GM23338 (cell line): ENCODE measurements around the gene PPP2R5B. TPM values are rescaled to one million over a fixed set of nuclear protein-coding genes. Genes with fewer than 3 reads are reported as not detected.

Experiments
- ATAC-seq: fragments of 200-7000 bp; cut with Tn5 transposase; 3 replicates; pipeline ENCODE4 v1.9.1; 2020
- DNase-seq: peaks from one replicate; pipeline ENCODE4 v3.0.0-alpha.2; 2015; ENCODE audit warnings: low spot score
- H2AFZ ChIP-seq: fragments of 200-600 bp; sonication (generic); 2 replicates; pipeline ENCODE4 v1.8.0; 2016; ENCODE audit warnings: antibody characterized with exemption, mild to moderate bottlenecking, moderate library complexity
- H3F3A ChIP-seq: fragments of 200-600 bp; sonication (generic); replicated peaks from 2 replicates; pipeline ENCODE4 v1.8.0; 2017; ENCODE audit warnings: antibody characterized with exemption, mixed run types, low read depth
- H3K27ac ChIP-seq: fragments of 200-600 bp; sonication (generic); 2 replicates; pipeline ENCODE4 v1.6.1; 2016; ENCODE audit warnings: low read depth
- H3K27me3 ChIP-seq: fragments of 200-600 bp; sonication (generic); 2 replicates; pipeline ENCODE4 v1.8.0; 2016; ENCODE audit warnings: mild to moderate bottlenecking, mixed run types, moderate library complexity; ENCODE audit not compliant: insufficient read depth
- H3K36me3 ChIP-seq: fragments of 200-600 bp; sonication (generic); 2 replicates; pipeline ENCODE4 v1.8.0; 2016; ENCODE audit warnings: mild to moderate bottlenecking; ENCODE audit not compliant: insufficient read depth
- H3K4me1 ChIP-seq: fragments of 200-600 bp; sonication (generic); 2 replicates; pipeline ENCODE4 v1.8.0; 2016; ENCODE audit warnings: mild to moderate bottlenecking, moderate library complexity; ENCODE audit not compliant: insufficient read depth
- H3K4me2 ChIP-seq: fragments of 200-600 bp; sonication (generic); 2 replicates; pipeline ENCODE4 v1.7.1; 2017; ENCODE audit warnings: mixed run types
- H3K4me3 ChIP-seq: fragments of 200-600 bp; sonication (generic); 2 replicates; pipeline ENCODE4 v1.6.1; 2016; ENCODE audit warnings: mixed run types
- H3K79me2 ChIP-seq: fragments of 200-600 bp; sonication (generic); replicated peaks from 2 replicates; pipeline ENCODE4 v1.8.0; 2017; ENCODE audit warnings: mild to moderate bottlenecking; ENCODE audit not compliant: insufficient read depth
- H3K9me2 ChIP-seq: fragments of 200-600 bp; sonication (generic); 2 replicates; pipeline ENCODE4 v1.8.0; 2017; ENCODE audit not compliant: insufficient read depth
- H4K20me1 ChIP-seq: fragments of 200-600 bp; sonication (generic); replicated peaks from 2 replicates; pipeline ENCODE4 v1.8.0; 2017; ENCODE audit warnings: mild to moderate bottlenecking; ENCODE audit not compliant: insufficient read depth
- H3K27ac Mint-ChIP-seq: 2 replicates; pipeline ENCODE4 v1.8.0; 2020; ENCODE audit warnings: inconsistent platforms, mild to moderate bottlenecking, moderate library complexity, mixed read lengths
- H3K27me3 Mint-ChIP-seq: 3 replicates; pipeline ENCODE4 v1.8.0; 2022; ENCODE audit warnings: low read depth, mild to moderate bottlenecking, moderate library complexity, mixed read lengths, inconsistent platforms; ENCODE audit not compliant: insufficient read depth, poor library complexity
- H3K36me3 Mint-ChIP-seq: 3 replicates; pipeline ENCODE4 v1.8.0; 2021; ENCODE audit warnings: low read depth, mild to moderate bottlenecking, inconsistent platforms, moderate library complexity, mixed read lengths
- H3K4me1 Mint-ChIP-seq: 3 replicates; pipeline ENCODE4 v1.8.0; 2020; ENCODE audit warnings: mild to moderate bottlenecking, inconsistent platforms, mixed read lengths
- H3K4me3 Mint-ChIP-seq: 3 replicates; pipeline ENCODE4 v1.8.0; 2021; ENCODE audit warnings: moderate library complexity, mild to moderate bottlenecking, inconsistent platforms, mixed read lengths
- H3K9me3 Mint-ChIP-seq: 3 replicates; pipeline ENCODE4 v1.8.0; 2020; ENCODE audit warnings: moderate library complexity, mild to moderate bottlenecking, inconsistent platforms, mixed read lengths
- CREB1 ChIP-seq: fragments of 250-450 bp; sonication (Bioruptor Pico); IDR thresholded peaks from 2 replicates; pipeline ENCODE4 v1.5.0; 2020; ENCODE audit warnings: low read depth, mild to moderate bottlenecking, moderate library complexity
- EZH2phosphoT487 ChIP-seq: fragments of 200-600 bp; sonication (generic); IDR thresholded peaks from one replicate; pipeline ENCODE4 v1.8.1; 2018; ENCODE audit warnings: antibody characterized with exemption; ENCODE audit not compliant: unreplicated experiment
- JUNB ChIP-seq: IDR thresholded peaks from one replicate; pipeline ENCODE4 v1.6.1; 2016; ENCODE audit warnings: antibody characterized with exemption; ENCODE audit not compliant: unreplicated experiment
- NANOG ChIP-seq: IDR thresholded peaks from 2 replicates; pipeline ENCODE4 v1.6.1; 2016; ENCODE audit warnings: antibody characterized with exemption, borderline replicate concordance
- POLR2AphosphoS5 ChIP-seq: IDR thresholded peaks from 2 replicates; pipeline ENCODE4 v1.6.1; 2016; ENCODE audit warnings: antibody characterized with exemption, low read depth
- STAT1 ChIP-seq: IDR thresholded peaks from one replicate; pipeline ENCODE4 v1.6.1; 2016; ENCODE audit warnings: antibody characterized with exemption; ENCODE audit not compliant: unreplicated experiment
- ZNF114 ChIP-seq: fragments of 250-450 bp; sonication (Bioruptor Pico); IDR thresholded peaks from 2 replicates; pipeline ENCODE4 v1.5.0; 2020; ENCODE audit warnings: mild to moderate bottlenecking, moderate library complexity
- ZNF331 ChIP-seq: fragments of 250-450 bp; sonication (Bioruptor Pico); IDR thresholded peaks from 2 replicates; pipeline ENCODE4 v1.5.0; 2020; ENCODE audit warnings: low read depth, mild to moderate bottlenecking, moderate library complexity
- polyA plus RNA-seq: library from polyadenylated mRNA; unstranded; fragments of >200 nt; fragmentation: Nextera tagmentation; extraction: Ambion mirVana; gene quantifications from 2 replicates; pipeline ENCODE4 v1.2.1, GENCODE V29; 2016
- total RNA-seq: library from RNA; depleted of rRNA; stranded (reverse); fragments of >200 nt; shearing (Covaris generic); gene quantifications from 2 replicates; pipeline ENCODE4 v1.2.3, GENCODE V29; 2014
- TF ChIP-seq, protein P1 (sequence below): IDR thresholded peaks from 2 replicates; pipeline ENCODE4 v1.6.1; 2016; ENCODE audit warnings: antibody characterized with exemption
- TF ChIP-seq, protein P2 (sequence below), 2 experiments: fragments of 200-600 bp in 1 of 2; sonication (generic) in 1 of 2; conservative IDR thresholded peaks; 2 replicates each; pipeline versions ENCODE4 v1.5.1 to v1.6.1; 2016 to 2017; ENCODE audit warnings: antibody characterized with exemption in 2 of 2, low read depth in 2 of 2, mild to moderate bottlenecking in 2 of 2, moderate library complexity in 1 of 2
- TF ChIP-seq, protein P3 (sequence below): fragments of 250-450 bp; sonication (Bioruptor Pico); IDR thresholded peaks from 2 replicates; pipeline ENCODE4 v1.5.0; 2020; ENCODE audit warnings: mild to moderate bottlenecking, moderate library complexity

PPP2R5B gene
- total and polyA plus RNA-seq, 2 experiments from 2014 or later: 2.8 to 5.8 TPM

DNA sequence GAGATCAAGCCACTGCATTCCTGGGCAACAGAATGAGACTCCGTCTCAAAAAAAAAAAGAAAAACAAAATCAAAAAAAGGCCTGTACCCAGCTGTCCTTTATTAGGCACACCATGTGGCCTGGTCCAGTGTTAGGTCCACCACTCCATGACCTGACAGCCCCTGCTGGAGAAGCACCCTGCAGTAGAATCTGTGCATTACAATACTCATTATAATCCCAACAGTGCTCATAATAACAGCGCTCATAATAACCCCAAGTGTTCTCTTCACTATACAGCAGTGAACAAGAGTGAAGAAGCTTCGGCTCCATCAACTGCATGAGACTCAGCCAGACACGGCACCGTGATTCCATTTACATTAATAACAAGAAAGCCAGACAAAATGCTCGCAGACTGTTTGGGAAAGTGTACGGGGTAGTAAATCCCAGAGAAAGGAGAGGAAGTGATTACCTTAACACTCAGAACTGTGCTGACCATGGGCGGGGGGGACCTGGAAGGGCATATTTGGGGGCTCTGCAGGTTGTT is 37.2 kb upstream of the PPP2R5B start (continued):
- TF ChIP-seq, protein P1, sequence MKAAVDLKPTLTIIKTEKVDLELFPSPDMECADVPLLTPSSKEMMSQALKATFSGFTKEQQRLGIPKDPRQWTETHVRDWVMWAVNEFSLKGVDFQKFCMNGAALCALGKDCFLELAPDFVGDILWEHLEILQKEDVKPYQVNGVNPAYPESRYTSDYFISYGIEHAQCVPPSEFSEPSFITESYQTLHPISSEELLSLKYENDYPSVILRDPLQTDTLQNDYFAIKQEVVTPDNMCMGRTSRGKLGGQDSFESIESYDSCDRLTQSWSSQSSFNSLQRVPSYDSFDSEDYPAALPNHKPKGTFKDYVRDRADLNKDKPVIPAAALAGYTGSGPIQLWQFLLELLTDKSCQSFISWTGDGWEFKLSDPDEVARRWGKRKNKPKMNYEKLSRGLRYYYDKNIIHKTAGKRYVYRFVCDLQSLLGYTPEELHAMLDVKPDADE: no peak

DNA sequence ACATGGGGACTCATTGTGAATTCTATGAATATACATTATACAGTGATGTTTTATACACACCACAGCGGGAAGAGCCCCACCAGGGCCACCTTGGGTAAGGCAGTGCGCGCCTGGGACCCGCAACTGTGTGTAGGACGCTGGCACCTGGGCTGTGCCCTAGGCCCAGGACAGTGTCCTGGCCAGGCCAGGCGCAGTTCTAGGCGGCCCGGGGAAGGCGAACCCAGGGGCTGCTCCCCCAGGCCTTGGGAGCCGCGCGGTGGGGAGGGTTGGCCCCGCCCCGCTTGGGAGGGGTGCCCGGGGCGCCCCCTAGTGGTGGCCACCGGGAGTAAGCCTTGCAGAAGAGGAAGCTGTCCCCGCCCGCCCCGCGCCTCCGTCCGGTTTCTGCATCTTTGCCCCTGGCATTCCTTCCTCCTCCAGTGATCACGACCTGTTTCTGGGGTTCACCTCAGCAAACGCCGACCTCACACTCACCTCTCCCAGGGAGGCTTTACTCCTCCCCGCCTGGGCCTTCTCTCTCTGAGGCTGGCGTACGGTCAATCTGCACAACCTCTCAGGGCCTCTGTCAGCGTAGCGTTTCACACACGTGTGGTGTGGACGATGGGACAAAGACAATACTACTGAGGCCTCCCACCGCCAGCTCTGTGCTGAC is 36.6 kb upstream of the PPP2R5B start:
- DNase-seq (peak; percentile 91), ATAC-seq (peak; percentile 89)
- H3K4me3 Mint-ChIP-seq: peak overlapping the region; percentile 65
- no peaks in the 10 kb centered on the region; the same call in 2 of the 3 replicates for H3K36me3 Mint-ChIP-seq
- Histone ChIP-seq H3K27me3 (no peaks in the 10 kb centered on the region), H3K79me2 (no peaks in the 10 kb centered on the region), H3K9me2 (no peaks in the 10 kb centered on the region), H3K4me3 (peak overlapping the region; percentile 46), H3F3A (0 out of 2 replicates have a peak, but pooled peaks cover 2% of the 10 kb centered on the region), H3K4me2 (peak overlapping the region; percentile 91), H3K36me3 (no peaks in the 10 kb centered on the region), H4K20me1 (no peaks in the 10 kb centered on the region), H3K4me1 (peaks cover 16% of the 10 kb centered on the region; the same call in 1 of the 2 replicates), H2AFZ (peak overlapping the region; percentile 99), H3K27ac (peak overlapping the region; percentile 20; the same call in 1 of the 2 replicates)
- peaks cover 15% of the 10 kb centered on the region for H3K4me1 Mint-ChIP-seq
- no peaks in the 10 kb centered on the region for H3K9me3 Mint-ChIP-seq
- TF ChIP-seq, protein P2, sequence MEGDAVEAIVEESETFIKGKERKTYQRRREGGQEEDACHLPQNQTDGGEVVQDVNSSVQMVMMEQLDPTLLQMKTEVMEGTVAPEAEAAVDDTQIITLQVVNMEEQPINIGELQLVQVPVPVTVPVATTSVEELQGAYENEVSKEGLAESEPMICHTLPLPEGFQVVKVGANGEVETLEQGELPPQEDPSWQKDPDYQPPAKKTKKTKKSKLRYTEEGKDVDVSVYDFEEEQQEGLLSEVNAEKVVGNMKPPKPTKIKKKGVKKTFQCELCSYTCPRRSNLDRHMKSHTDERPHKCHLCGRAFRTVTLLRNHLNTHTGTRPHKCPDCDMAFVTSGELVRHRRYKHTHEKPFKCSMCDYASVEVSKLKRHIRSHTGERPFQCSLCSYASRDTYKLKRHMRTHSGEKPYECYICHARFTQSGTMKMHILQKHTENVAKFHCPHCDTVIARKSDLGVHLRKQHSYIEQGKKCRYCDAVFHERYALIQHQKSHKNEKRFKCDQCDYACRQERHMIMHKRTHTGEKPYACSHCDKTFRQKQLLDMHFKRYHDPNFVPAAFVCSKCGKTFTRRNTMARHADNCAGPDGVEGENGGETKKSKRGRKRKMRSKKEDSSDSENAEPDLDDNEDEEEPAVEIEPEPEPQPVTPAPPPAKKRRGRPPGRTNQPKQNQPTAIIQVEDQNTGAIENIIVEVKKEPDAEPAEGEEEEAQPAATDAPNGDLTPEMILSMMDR (conservative IDR thresholded peaks at IDR 0.05; ENCODE audit: low read depth in 2 of 2): peak; percentile 83 to 84
- TF ChIP-seq POLR2AphosphoS5 (0 out of 2 replicates have a peak, but pooled peaks have one; percentile 29), ZNF114 (no peak)
- peaks cover 5% of the 10 kb centered on the region for H3K27me3 Mint-ChIP-seq
- H3K27ac Mint-ChIP-seq: peak overlapping the region; percentile 80; the same call in 1 of the 2 replicates

- H3K79me2 ChIP-seq: no peaks in the 10 kb centered on the region
- Mint-ChIP-seq H3K27ac (no peak overlapping the region), H3K9me3 (no peaks in the 10 kb centered on the region), H3K27me3 (peaks cover 5% of the 10 kb centered on the region), H3K4me3 (peak overlapping the region; percentile 65), H3K4me1 (peaks cover 15% of the 10 kb centered on the region), H3K36me3 (no peaks in the 10 kb centered on the region; the same call in 2 of the 3 replicates)
- no peaks in the 10 kb centered on the region for H4K20me1 ChIP-seq
- peaks cover 16% of the 10 kb centered on the region; the same call in 1 of the 2 replicates for H3K4me1 ChIP-seq
- peak overlapping the region; percentile 20; the same call in 1 of the 2 replicates for H3K27ac ChIP-seq
- H3F3A ChIP-seq: 0 out of 2 replicates have a peak, but pooled peaks cover 2% of the 10 kb centered on the region
- no peaks in the 10 kb centered on the region for H3K9me2 ChIP-seq
- H2AFZ ChIP-seq: peak overlapping the region; percentile 98
- peak overlapping the region; percentile 46 for H3K4me3 ChIP-seq
- no peaks in the 10 kb centered on the region for H3K27me3 ChIP-seq
- DNase-seq (no peak), ATAC-seq (no peak)
- peak overlapping the region; percentile 91 for H3K4me2 ChIP-seq
- no peaks in the 10 kb centered on the region for H3K36me3 ChIP-seq
- TF ChIP-seq, protein P3, sequence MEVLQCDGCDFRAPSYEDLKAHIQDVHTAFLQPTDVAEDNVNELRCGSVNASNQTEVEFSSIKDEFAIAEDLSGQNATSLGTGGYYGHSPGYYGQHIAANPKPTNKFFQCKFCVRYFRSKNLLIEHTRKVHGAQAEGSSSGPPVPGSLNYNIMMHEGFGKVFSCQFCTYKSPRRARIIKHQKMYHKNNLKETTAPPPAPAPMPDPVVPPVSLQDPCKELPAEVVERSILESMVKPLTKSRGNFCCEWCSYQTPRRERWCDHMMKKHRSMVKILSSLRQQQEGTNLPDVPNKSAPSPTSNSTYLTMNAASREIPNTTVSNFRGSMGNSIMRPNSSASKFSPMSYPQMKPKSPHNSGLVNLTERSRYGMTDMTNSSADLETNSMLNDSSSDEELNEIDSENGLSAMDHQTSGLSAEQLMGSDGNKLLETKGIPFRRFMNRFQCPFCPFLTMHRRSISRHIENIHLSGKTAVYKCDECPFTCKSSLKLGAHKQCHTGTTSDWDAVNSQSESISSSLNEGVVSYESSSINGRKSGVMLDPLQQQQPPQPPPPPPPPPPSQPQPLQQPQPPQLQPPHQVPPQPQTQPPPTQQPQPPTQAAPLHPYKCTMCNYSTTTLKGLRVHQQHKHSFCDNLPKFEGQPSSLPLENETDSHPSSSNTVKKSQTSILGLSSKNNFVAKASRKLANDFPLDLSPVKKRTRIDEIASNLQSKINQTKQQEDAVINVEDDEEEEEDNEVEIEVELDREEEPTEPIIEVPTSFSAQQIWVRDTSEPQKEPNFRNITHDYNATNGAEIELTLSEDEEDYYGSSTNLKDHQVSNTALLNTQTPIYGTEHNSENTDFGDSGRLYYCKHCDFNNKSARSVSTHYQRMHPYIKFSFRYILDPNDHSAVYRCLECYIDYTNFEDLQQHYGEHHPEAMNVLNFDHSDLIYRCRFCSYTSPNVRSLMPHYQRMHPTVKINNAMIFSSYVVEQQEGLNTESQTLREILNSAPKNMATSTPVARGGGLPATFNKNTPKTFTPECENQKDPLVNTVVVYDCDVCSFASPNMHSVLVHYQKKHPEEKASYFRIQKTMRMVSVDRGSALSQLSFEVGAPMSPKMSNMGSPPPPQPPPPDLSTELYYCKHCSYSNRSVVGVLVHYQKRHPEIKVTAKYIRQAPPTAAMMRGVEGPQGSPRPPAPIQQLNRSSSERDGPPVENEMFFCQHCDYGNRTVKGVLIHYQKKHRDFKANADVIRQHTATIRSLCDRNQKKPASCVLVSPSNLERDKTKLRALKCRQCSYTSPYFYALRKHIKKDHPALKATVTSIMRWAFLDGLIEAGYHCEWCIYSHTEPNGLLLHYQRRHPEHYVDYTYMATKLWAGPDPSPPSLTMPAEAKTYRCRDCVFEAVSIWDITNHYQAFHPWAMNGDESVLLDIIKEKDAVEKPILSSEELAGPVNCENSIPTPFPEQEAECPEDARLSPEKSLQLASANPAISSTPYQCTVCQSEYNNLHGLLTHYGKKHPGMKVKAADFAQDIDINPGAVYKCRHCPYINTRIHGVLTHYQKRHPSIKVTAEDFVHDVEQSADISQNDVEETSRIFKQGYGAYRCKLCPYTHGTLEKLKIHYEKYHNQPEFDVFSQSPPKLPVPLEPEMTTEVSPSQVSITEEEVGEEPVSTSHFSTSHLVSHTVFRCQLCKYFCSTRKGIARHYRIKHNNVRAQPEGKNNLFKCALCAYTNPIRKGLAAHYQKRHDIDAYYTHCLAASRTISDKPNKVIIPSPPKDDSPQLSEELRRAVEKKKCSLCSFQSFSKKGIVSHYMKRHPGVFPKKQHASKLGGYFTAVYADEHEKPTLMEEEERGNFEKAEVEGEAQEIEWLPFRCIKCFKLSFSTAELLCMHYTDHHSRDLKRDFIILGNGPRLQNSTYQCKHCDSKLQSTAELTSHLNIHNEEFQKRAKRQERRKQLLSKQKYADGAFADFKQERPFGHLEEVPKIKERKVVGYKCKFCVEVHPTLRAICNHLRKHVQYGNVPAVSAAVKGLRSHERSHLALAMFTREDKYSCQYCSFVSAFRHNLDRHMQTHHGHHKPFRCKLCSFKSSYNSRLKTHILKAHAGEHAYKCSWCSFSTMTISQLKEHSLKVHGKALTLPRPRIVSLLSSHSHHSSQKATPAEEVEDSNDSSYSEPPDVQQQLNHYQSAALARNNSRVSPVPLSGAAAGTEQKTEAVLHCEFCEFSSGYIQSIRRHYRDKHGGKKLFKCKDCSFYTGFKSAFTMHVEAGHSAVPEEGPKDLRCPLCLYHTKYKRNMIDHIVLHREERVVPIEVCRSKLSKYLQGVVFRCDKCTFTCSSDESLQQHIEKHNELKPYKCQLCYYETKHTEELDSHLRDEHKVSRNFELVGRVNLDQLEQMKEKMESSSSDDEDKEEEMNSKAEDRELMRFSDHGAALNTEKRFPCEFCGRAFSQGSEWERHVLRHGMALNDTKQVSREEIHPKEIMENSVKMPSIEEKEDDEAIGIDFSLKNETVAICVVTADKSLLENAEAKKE (CRISPR knock-in tag): no peak
- TF ChIP-seq JUNB (no peak), EZH2phosphoT487 (no peak), CREB1 (no peak), STAT1 (no peak), ZNF331 (CRISPR knock-in tag) (no peak), NANOG (no peak)
Measured at GRCh38 chr11:64888406-64888728, 36.1 kb upstream of the PPP2R5B start.
